Fibroblast of lung (primary cell): ENCODE measurements around the gene SUMF2.

Experiments
- EZH2 ChIP-seq: IDR thresholded peaks from 2 replicates; pipeline ENCODE4 v1.5.1; 2012; ENCODE audit warnings: low read length, control low read depth, mild to moderate bottlenecking; ENCODE audit errors: missing control alignments
- TF ChIP-seq, protein P1 (sequence below), 2 donors: IDR thresholded peaks in 1 of 2; conservative IDR thresholded peaks in 1 of 2; 1 replicate in 1 of 2; 2 replicates in 1 of 2; pipeline ENCODE4 v1.5.1; 2011 to 2012; ENCODE audit warnings: low read length in 2 of 2, control low read depth in 1 of 2, inconsistent platforms in 1 of 2, low read depth in 1 of 2, mild to moderate bottlenecking in 1 of 2

- TF ChIP-seq, protein P1, sequence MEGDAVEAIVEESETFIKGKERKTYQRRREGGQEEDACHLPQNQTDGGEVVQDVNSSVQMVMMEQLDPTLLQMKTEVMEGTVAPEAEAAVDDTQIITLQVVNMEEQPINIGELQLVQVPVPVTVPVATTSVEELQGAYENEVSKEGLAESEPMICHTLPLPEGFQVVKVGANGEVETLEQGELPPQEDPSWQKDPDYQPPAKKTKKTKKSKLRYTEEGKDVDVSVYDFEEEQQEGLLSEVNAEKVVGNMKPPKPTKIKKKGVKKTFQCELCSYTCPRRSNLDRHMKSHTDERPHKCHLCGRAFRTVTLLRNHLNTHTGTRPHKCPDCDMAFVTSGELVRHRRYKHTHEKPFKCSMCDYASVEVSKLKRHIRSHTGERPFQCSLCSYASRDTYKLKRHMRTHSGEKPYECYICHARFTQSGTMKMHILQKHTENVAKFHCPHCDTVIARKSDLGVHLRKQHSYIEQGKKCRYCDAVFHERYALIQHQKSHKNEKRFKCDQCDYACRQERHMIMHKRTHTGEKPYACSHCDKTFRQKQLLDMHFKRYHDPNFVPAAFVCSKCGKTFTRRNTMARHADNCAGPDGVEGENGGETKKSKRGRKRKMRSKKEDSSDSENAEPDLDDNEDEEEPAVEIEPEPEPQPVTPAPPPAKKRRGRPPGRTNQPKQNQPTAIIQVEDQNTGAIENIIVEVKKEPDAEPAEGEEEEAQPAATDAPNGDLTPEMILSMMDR (conservative IDR thresholded peaks at IDR 0.05 in 1 of 2, IDR thresholded peaks at IDR 0.05 in 1 of 2; ENCODE audit: low read depth in 1 of 2, low read length in 2 of 2), result no peak
- TF ChIP-seq EZH2, result no peak
Observed at GRCh38 chr7:56051339-56052191, 12.5 kb upstream of the SUMF2 start, which contains the start of the genes CCT6A and PSPH.
